ENCODE results near the gene C4orf46. TPM values are rescaled to one million over a fixed set of nuclear protein-coding genes. Genes with fewer than 3 reads are reported as not detected.

Gene C4orf46
- polyA plus RNA-seq, 1 donor from 2014 or later, result 22.9 TPM

DNA sequence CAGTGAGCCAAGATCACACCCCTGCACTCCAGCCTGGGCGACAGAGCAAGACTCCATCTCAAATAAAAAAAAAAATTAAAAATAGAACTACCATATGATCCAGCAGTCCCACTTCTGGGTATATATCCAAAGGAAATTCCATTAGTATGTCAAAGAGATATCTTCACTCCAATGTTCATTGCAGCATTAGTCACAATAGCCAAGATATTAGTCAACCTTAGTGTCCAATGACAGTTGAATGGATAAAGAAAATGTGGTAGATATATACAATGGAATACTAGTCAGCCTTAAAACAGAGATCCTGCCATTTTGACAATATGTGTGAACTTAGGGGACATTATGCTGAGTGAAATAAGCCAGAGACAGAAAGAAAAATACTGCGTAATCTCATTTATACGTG, 49.4 kb downstream of the C4orf46 start:
- Histone ChIP-seq H3K9ac (ENCODE audit: low read length) (no peak overlapping the region), H2AFZ (ENCODE audit: low read depth, low read length) (no peak overlapping the region), H3K9me3 (ENCODE audit: low read length) (no peaks in the 10 kb centered on the region), H3K27me3 (ENCODE audit: insufficient read depth, low read depth, low read length) (no peaks in the 10 kb centered on the region), H3K4me2 (ENCODE audit: low read length) (no peak overlapping the region), H3K79me2 (replicated peaks; ENCODE audit: insufficient read depth, low read length) (no peaks in the 10 kb centered on the region), H3F3A (ENCODE audit: insufficient read depth, low read length, poor library complexity, severe bottlenecking) (no peaks in the 10 kb centered on the region), H4K20me1 (ENCODE audit: insufficient read depth) (no peaks in the 10 kb centered on the region), H3K4me3 (ENCODE audit: low read length) (no peak overlapping the region), H3K27ac (ENCODE audit: low read length) (no peak overlapping the region), H3K9me2 (ENCODE audit: insufficient read depth, low read length) (no peaks in the 10 kb centered on the region), H3K36me3 (ENCODE audit: insufficient read depth, low read length) (no peaks in the 10 kb centered on the region)
- TF ChIP-seq EZH2 (IDR thresholded peaks at IDR 0.05; ENCODE audit: borderline replicate concordance, insufficient read depth, low read length, poor library complexity, severe bottlenecking), result no peak
- TF ChIP-seq EP300 (conservative IDR thresholded peaks at IDR 0.05; ENCODE audit: poor library complexity, severe bottlenecking), result no peak
- no peak for TF ChIP-seq MXI1 (conservative IDR thresholded peaks at IDR 0.05; ENCODE audit: poor library complexity, severe bottlenecking)
- TF ChIP-seq TAF1 (IDR thresholded peaks at IDR 0.05; ENCODE audit: low read depth), result no peak

- H3K9me3 ChIP-seq (ENCODE audit: low read length), result no peaks in the 10 kb centered on the region
- no peaks in the 10 kb centered on the region for H3K36me3 ChIP-seq (ENCODE audit: insufficient read depth, low read length)
- H3K27ac ChIP-seq (ENCODE audit: low read length), result no peak overlapping the region
- no peak for TF ChIP-seq SMC3 (conservative IDR thresholded peaks at IDR 0.05; ENCODE audit: poor library complexity)
- no peak for TF ChIP-seq POLR2AphosphoS5 (IDR thresholded peaks at IDR 0.05)
- TF ChIP-seq EZH2 (IDR thresholded peaks at IDR 0.05; ENCODE audit: borderline replicate concordance, insufficient read depth, low read length, poor library complexity, severe bottlenecking), result no peak
- TF ChIP-seq MXI1 (conservative IDR thresholded peaks at IDR 0.05; ENCODE audit: poor library complexity, severe bottlenecking), result no peak
- TF ChIP-seq EP300 (conservative IDR thresholded peaks at IDR 0.05; ENCODE audit: poor library complexity, severe bottlenecking), result no peak
- TF ChIP-seq, protein P1, sequence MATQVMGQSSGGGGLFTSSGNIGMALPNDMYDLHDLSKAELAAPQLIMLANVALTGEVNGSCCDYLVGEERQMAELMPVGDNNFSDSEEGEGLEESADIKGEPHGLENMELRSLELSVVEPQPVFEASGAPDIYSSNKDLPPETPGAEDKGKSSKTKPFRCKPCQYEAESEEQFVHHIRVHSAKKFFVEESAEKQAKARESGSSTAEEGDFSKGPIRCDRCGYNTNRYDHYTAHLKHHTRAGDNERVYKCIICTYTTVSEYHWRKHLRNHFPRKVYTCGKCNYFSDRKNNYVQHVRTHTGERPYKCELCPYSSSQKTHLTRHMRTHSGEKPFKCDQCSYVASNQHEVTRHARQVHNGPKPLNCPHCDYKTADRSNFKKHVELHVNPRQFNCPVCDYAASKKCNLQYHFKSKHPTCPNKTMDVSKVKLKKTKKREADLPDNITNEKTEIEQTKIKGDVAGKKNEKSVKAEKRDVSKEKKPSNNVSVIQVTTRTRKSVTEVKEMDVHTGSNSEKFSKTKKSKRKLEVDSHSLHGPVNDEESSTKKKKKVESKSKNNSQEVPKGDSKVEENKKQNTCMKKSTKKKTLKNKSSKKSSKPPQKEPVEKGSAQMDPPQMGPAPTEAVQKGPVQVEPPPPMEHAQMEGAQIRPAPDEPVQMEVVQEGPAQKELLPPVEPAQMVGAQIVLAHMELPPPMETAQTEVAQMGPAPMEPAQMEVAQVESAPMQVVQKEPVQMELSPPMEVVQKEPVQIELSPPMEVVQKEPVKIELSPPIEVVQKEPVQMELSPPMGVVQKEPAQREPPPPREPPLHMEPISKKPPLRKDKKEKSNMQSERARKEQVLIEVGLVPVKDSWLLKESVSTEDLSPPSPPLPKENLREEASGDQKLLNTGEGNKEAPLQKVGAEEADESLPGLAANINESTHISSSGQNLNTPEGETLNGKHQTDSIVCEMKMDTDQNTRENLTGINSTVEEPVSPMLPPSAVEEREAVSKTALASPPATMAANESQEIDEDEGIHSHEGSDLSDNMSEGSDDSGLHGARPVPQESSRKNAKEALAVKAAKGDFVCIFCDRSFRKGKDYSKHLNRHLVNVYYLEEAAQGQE (IDR thresholded peaks at IDR 0.05; ENCODE audit: borderline replicate concordance), result no peak
- TF ChIP-seq TAF1 (IDR thresholded peaks at IDR 0.05; ENCODE audit: low read depth), result no peak
- TF ChIP-seq RAD21 (conservative IDR thresholded peaks at IDR 0.05), result no peak
- TF ChIP-seq, protein P2, sequence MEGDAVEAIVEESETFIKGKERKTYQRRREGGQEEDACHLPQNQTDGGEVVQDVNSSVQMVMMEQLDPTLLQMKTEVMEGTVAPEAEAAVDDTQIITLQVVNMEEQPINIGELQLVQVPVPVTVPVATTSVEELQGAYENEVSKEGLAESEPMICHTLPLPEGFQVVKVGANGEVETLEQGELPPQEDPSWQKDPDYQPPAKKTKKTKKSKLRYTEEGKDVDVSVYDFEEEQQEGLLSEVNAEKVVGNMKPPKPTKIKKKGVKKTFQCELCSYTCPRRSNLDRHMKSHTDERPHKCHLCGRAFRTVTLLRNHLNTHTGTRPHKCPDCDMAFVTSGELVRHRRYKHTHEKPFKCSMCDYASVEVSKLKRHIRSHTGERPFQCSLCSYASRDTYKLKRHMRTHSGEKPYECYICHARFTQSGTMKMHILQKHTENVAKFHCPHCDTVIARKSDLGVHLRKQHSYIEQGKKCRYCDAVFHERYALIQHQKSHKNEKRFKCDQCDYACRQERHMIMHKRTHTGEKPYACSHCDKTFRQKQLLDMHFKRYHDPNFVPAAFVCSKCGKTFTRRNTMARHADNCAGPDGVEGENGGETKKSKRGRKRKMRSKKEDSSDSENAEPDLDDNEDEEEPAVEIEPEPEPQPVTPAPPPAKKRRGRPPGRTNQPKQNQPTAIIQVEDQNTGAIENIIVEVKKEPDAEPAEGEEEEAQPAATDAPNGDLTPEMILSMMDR (IDR thresholded peaks at IDR 0.05; ENCODE audit: poor library complexity, severe bottlenecking), result no peak
- H3K4me2 ChIP-seq (ENCODE audit: low read length), result no peak overlapping the region
- H4K20me1 ChIP-seq (ENCODE audit: insufficient read depth), result no peaks in the 10 kb centered on the region
- H3F3A ChIP-seq (ENCODE audit: insufficient read depth, low read length, poor library complexity, severe bottlenecking), result no peaks in the 10 kb centered on the region
- H3K27me3 ChIP-seq (ENCODE audit: insufficient read depth, low read depth, low read length), result no peaks in the 10 kb centered on the region
- no peak overlapping the region for H3K9ac ChIP-seq (ENCODE audit: low read length)
- H2AFZ ChIP-seq (ENCODE audit: low read depth, low read length), result no peak overlapping the region
- no peak overlapping the region for H3K4me3 ChIP-seq (ENCODE audit: low read length)
- H3K79me2 ChIP-seq (replicated peaks; ENCODE audit: insufficient read depth, low read length), result no peaks in the 10 kb centered on the region
- no peaks in the 10 kb centered on the region for H3K9me2 ChIP-seq (ENCODE audit: insufficient read depth, low read length)
Observed at GRCh38 chr4:158621729-158622128, 50.0 kb downstream of the C4orf46 start.
